Epithelial cell of esophagus (primary cell): ENCODE data around the gene GRM2.

ENCODE experiments used
- DNase-seq: peaks from one replicate; pipeline ENCODE4 v3.0.0; 2010; ENCODE audit warnings: low read depth
- H3K4me3 ChIP-seq: 2 replicates; pipeline ENCODE4 v1.5.1; 2011; ENCODE audit warnings: mild to moderate bottlenecking, low read length, control low read depth
- TF ChIP-seq, protein P1 (sequence below): IDR thresholded peaks from 2 replicates; pipeline ENCODE4 v1.5.1; 2011; ENCODE audit warnings: low read depth, mild to moderate bottlenecking, low read length, control low read depth, inconsistent platforms; ENCODE audit not compliant: insufficient read depth; ENCODE audit errors: missing control alignments

Gene GRM2

DNA sequence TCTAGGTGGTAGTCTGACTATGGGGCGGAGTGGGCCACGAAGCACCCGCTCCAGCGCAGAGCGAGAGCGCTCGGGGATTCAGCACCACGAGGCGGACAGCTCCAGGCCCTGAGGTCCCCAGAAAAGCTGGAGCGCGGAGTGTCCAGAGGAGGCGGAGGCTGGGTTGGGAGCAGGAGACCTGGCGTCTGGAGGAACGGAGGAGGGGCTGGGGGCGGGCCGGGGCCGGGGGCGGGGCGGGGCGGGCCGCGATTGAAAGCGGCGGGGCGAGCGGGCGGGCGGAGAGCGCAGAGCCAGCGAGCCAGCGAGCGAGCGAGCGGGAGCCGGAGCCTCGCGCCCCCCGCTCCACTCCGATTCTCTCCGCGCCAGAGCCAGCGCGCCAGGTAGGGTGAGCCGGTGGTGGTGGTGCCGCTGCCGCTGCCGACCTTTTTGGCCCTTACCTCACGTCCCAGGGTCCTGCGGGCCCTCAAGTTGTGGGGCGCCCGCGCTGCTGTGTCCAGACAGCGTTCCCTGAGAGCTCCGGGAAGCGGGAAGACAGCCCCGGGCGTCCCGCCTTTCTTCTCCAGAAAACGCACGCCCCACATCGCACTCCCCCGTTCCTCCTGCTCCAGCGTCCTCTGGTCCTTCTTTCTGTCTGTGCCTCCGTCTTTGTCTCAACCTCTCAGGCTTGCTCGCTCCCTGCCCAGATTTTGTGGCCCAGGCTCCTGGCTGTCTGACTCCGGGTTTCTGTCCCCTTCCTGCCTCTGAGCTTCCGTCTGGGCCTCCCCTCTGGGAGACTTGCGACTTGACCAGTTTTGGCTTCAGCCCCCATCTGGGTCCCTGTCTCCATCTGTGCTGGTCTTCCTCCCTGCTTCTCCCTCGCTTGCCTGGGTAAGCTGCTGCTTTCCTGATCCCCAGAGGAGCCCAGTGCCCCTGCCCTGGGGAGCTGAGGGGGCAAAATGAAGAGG is at the start of gene GRM2:
TSS of gene GRM2 (plus strand) at position 281 of the 944 bp plus-strand sequence. CDS start 1,916 bp downstream, outside the sequence.
- H3K4me3 ChIP-seq = peak within 1 kb of the TSS; percentile 19
- TF ChIP-seq, protein P1, sequence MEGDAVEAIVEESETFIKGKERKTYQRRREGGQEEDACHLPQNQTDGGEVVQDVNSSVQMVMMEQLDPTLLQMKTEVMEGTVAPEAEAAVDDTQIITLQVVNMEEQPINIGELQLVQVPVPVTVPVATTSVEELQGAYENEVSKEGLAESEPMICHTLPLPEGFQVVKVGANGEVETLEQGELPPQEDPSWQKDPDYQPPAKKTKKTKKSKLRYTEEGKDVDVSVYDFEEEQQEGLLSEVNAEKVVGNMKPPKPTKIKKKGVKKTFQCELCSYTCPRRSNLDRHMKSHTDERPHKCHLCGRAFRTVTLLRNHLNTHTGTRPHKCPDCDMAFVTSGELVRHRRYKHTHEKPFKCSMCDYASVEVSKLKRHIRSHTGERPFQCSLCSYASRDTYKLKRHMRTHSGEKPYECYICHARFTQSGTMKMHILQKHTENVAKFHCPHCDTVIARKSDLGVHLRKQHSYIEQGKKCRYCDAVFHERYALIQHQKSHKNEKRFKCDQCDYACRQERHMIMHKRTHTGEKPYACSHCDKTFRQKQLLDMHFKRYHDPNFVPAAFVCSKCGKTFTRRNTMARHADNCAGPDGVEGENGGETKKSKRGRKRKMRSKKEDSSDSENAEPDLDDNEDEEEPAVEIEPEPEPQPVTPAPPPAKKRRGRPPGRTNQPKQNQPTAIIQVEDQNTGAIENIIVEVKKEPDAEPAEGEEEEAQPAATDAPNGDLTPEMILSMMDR = peak; percentile 12
- DNase-seq = peak; percentile 84

DNA sequence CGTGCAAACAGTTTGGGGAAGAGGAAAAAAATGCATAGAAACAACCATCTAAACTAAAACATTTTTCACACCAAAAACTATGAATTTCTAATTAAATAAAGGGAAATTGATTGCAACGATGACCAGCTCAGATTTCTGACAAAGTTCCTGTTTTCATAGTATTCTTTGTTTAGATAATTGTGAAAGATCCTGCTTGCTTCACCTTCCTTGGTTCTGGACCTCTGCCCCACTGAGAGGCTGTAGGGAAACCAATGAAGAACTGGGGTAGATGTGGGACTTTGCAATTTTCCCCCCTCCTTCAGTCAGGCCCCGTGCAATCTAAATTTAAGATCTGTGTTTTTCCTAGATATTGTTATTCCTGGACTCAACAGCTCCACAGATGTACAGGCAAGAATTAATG is 49.6 kb upstream of the GRM2 start:
- H3K4me3 ChIP-seq = no peak overlapping the region
- TF ChIP-seq, protein P1 = no peak
- no peak for DNase-seq

DNA sequence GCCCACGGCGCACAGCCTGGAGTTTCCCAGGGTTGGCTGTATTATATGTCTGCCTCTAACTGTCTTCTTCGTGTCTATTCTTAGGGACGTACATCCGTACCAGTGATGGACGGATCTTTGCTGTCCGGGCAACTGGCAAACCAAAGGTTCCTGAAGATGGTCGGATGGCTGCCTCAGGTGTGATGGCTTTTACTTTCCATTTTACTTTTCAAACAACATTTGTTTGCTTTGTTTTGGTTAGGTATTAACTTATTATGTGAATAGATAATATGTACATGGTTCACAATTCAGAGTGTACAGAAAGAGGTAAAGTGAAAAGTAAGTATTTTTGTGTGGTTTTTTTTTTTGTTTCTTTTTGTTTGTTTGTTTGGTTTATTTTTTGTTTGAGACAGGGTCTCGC is 46.9 kb upstream of the GRM2 start:
- no peak overlapping the region for H3K4me3 ChIP-seq
- DNase-seq = no peak
- TF ChIP-seq, protein P1 = no peak

DNA sequence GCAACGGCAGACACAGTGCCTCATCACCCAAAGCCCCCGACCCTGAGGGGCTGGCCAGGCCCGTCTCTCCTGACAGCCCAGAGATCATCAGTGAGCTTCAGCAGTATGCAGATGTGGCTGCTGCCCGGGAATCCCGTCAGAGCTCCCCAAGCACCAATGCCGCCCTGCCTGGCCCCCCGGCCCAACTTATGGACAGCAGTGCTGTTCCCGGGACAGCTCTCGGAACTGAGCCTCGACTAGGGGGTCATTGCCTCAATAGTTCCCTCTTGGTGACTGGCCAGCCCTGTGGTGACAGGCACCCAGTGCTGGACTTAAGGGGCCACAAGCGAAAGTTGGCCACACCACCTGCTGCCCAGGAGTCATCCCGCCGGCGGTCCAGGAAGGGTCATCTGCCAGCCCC is 44.4 kb upstream of the GRM2 start:
- no peak overlapping the region for H3K4me3 ChIP-seq
- TF ChIP-seq, protein P1 = no peak
- no peak for DNase-seq

DNA sequence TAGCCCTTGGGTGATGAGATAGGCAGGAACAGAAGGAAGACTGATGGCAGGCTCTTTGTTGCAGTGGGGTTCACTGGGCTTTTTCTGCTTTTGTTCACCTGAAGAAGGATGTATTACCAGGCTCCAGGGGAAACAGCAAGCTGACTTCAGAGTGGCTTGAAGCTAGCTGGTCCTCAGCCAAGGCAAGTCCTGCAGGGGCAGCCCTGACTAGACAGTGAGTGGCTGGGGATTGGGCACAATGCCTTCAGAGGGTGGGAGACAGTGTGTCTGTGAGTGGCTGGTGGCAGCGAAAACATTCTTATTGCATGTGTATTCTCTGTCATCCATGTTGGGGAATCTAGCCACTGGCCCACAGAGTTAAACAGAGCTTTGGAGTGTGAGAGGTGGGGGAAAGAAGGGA is 38.1 kb upstream of the GRM2 start:
- DNase-seq = no peak
- TF ChIP-seq, protein P1 = no peak
- H3K4me3 ChIP-seq = no peak overlapping the region

DNA sequence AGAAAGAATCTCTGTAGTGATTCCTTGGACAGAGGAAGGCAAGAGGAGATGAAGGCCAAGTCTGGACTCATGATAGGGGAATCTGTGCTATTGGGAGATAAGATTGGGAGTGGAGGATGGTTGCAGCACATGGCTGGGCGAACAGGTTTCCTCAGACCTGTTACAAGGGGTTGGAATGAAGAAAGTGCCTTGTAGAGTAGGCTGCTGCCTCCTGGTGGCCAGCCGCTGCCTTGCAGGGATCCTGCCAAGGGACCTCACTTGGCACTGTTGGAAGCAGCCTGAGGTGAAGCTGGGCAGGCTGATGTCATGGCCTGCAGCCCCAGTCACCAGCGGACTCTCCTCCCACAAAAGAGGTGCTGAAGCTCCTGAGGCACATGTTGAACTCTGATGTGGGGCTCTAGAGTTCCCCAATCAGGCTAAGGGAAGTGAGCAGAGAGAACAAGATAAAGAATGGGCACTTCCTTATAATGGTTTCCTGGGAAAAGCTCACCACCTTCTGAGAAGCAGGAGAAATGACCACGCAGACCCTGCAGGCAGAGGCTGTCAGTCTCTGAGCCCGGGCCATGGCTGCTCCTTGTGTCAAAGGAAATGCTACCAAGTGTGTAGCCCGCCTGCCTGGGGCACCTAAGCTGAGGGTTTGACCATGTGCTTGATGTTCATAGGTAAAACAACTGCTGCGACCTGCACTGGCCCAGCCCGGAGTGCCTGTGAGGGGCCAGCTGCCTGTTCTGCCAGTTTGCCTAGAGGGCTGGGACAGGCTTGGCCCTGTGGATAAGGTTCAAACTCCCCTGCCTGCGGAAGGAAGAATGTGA is 37.4 kb upstream of the GRM2 start:
- TF ChIP-seq, protein P1 = peak; percentile 98

More for the DNA sequence above, 37.4 kb upstream of the GRM2 start:
- no peak overlapping the region for H3K4me3 ChIP-seq
- DNase-seq = peak; percentile 92
